Gastrocnemius medialis (tissue), 4 donors: ENCODE measurements around the gene HCN2.

Source experiments
- POLR2A ChIP-seq, 2 donors: fragments of 450-650 bp; IDR thresholded peaks; one replicate each; pipeline ENCODE4 v1.6.1; 2017; ENCODE audit warnings: antibody characterized with exemption in 2 of 2, mild to moderate bottlenecking in 2 of 2, moderate library complexity in 2 of 2
- TF ChIP-seq, protein P1 (sequence below), 5 experiments: fragments of 450-650 bp in 3 of 5; fragments of 200-600 bp in 2 of 5; sonication (generic) in 2 of 5; IDR thresholded peaks in 4 of 5; conservative IDR thresholded peaks in 1 of 5; 1 replicate in 4 of 5; 2 replicates in 1 of 5; pipeline ENCODE4 v1.5.1; 2016 to 2019; ENCODE audit warnings: antibody characterized with exemption in 5 of 5, mild to moderate bottlenecking in 3 of 5, moderate library complexity in 3 of 5

DNA sequence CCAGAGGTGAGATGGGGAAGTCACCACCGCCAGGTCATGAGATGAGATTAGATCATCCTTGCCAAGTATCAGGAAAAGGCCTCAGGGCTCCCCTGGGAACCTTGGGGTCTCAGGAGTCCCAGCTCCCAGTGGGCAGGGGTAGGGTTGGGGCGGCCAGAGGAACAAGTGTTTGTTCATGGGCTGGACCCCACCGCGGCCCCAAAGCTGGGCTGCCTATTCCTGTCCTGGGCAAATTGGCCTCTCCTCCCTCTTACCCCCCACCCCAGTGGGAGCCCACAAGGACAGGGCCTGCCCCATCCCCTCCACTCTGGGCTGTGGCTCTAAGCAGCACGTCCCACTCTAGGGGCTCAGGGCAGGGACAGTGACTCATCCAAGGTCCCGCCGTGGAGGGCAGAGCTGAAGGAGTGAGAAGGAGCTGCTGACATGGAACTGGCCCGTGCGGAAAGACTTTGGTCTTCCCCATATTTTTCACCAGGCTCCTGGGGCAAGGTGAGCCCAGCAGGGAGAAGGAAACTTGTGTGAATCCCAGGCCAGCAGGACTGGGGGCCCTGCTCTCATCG is 4.0 kb upstream of the HCN2 start:
- TF ChIP-seq, protein P1, sequence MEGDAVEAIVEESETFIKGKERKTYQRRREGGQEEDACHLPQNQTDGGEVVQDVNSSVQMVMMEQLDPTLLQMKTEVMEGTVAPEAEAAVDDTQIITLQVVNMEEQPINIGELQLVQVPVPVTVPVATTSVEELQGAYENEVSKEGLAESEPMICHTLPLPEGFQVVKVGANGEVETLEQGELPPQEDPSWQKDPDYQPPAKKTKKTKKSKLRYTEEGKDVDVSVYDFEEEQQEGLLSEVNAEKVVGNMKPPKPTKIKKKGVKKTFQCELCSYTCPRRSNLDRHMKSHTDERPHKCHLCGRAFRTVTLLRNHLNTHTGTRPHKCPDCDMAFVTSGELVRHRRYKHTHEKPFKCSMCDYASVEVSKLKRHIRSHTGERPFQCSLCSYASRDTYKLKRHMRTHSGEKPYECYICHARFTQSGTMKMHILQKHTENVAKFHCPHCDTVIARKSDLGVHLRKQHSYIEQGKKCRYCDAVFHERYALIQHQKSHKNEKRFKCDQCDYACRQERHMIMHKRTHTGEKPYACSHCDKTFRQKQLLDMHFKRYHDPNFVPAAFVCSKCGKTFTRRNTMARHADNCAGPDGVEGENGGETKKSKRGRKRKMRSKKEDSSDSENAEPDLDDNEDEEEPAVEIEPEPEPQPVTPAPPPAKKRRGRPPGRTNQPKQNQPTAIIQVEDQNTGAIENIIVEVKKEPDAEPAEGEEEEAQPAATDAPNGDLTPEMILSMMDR (IDR thresholded peaks at IDR 0.05 in 4 of 5, conservative IDR thresholded peaks at IDR 0.05 in 1 of 5) = no peak
- no peak for TF ChIP-seq POLR2A (IDR thresholded peaks at IDR 0.05)
